ENCODE measurements around the gene POLE2. TPM values are rescaled to one million over a fixed set of nuclear protein-coding genes. Genes with fewer than 3 reads are reported as not detected.

The POLE2 gene
- total RNA-seq, 4 donors from 2014 or later, result 0.79 to 0.94 (median 0.93) TPM; not detected in 1

- Histone ChIP-seq H3K9me3 (no peaks in the 10 kb centered on the region), H3K27me3 (no peaks in the 10 kb centered on the region), H3K4me1 (peaks cover 5 to 43% (median 20%) of the 10 kb centered on the region in 3 donors), H3K4me3 (no peak overlapping the region), H3K27ac (no peak overlapping the region), H3K36me3 (peaks cover 0 to 45% of the 10 kb centered on the region in 2 donors)
- TF ChIP-seq POLR2AphosphoS5 (IDR thresholded peaks at IDR 0.05) (no peak), POLR2A (IDR thresholded peaks at IDR 0.05) (no peak), CTCF (IDR thresholded peaks at IDR 0.05) (no peak), EP300 (IDR thresholded peaks at IDR 0.05) (no peak)
- ATAC-seq, result no peak
- 83 to 93% methylated on average over 5 to 6 of the region's 6 CpGs for WGBS, 2 donors (ENCODE audit: low coverage in 1 of 2)
Observed at GRCh38 chr14:49617852-49618519, 70.0 kb downstream of the POLE2 start.

- H3K4me1 ChIP-seq, result peaks cover 0 to 24% (median 6%) of the 10 kb centered on the region in 3 donors
- H3K27me3 ChIP-seq, result no peaks in the 10 kb centered on the region
- no peak for TF ChIP-seq POLR2A (IDR thresholded peaks at IDR 0.05)
- TF ChIP-seq EP300 (IDR thresholded peaks at IDR 0.05), result no peak
- no peak for TF ChIP-seq POLR2AphosphoS5 (IDR thresholded peaks at IDR 0.05)
- TF ChIP-seq CTCF (IDR thresholded peaks at IDR 0.05), result no peak
- H3K36me3 ChIP-seq, result peaks cover 0 to 45% of the 10 kb centered on the region in 2 donors
- no peak overlapping the region for H3K27ac ChIP-seq
- H3K4me3 ChIP-seq, result no peak overlapping the region
- no peak for ATAC-seq
- no peaks in the 10 kb centered on the region for H3K9me3 ChIP-seq
- 90 to 98% methylated on average over 5 to 6 of the region's 6 CpGs for WGBS, 2 donors (ENCODE audit: low coverage in 1 of 2)
Observed at GRCh38 chr14:49615776-49616175, 72.2 kb downstream of the POLE2 start.

- no peak overlapping the region for H3K4me3 ChIP-seq
- no peak for ATAC-seq
- TF ChIP-seq POLR2A (IDR thresholded peaks at IDR 0.05) (no peak), EP300 (IDR thresholded peaks at IDR 0.05) (no peak), POLR2AphosphoS5 (IDR thresholded peaks at IDR 0.05) (no peak)
- peaks cover 0 to 45% of the 10 kb centered on the region in 2 donors for H3K36me3 ChIP-seq
- H3K27ac ChIP-seq, result no peak overlapping the region
- H3K27me3 ChIP-seq, result no peaks in the 10 kb centered on the region
- 88 to 94% methylated on average over 2 of the region's 2 CpGs for WGBS, 2 donors (ENCODE audit: low coverage in 1 of 2)
- H3K4me1 ChIP-seq, result peaks cover 0 to 17% (median 3%) of the 10 kb centered on the region in 3 donors
- H3K9me3 ChIP-seq, result no peaks in the 10 kb centered on the region
Observed at GRCh38 chr14:49614196-49614595, 73.8 kb downstream of the POLE2 start.

- Histone ChIP-seq H3K4me1 (peaks cover 0 to 2% (median 0%) of the 10 kb centered on the region in 3 donors), H3K4me3 (no peak overlapping the region), H3K27ac (no peak overlapping the region), H3K36me3 (peaks cover 0 to 34% of the 10 kb centered on the region in 2 donors), H3K27me3 (no peaks in the 10 kb centered on the region), H3K9me3 (no peaks in the 10 kb centered on the region)
- ATAC-seq, result no peak
- TF ChIP-seq POLR2A (IDR thresholded peaks at IDR 0.05) (no peak), EP300 (IDR thresholded peaks at IDR 0.05) (no peak), CTCF (IDR thresholded peaks at IDR 0.05) (no peak), POLR2AphosphoS5 (IDR thresholded peaks at IDR 0.05) (no peak)
- WGBS, 2 donors (ENCODE audit: low coverage in 1 of 2), result 80 to 91% methylated on average over 7 to 8 of the region's 8 CpGs
Observed at GRCh38 chr14:49612671-49613070, 75.3 kb downstream of the POLE2 start.

- no peak for TF ChIP-seq EP300 (IDR thresholded peaks at IDR 0.05)
- no peak for TF ChIP-seq CTCF (IDR thresholded peaks at IDR 0.05)
- TF ChIP-seq POLR2A (IDR thresholded peaks at IDR 0.05), result no peak
- no peak for ATAC-seq
- H3K4me3 ChIP-seq, result no peak overlapping the region
- no peaks in the 10 kb centered on the region for H3K27me3 ChIP-seq
- no peaks in the 10 kb centered on the region for H3K4me1 ChIP-seq
- 86 to 91% methylated on average over 4 of the region's 4 CpGs for WGBS, 2 donors (ENCODE audit: low coverage in 1 of 2)
- H3K36me3 ChIP-seq, result peaks cover 0 to 34% of the 10 kb centered on the region in 2 donors
- H3K9me3 ChIP-seq, result no peaks in the 10 kb centered on the region
- H3K27ac ChIP-seq, result no peak overlapping the region
Observed at GRCh38 chr14:49612251-49612650, 75.8 kb downstream of the POLE2 start.
